Dermis blood vessel endothelial cell (primary cell): ENCODE results near the gene WNT3A. TPM values are rescaled to one million over a fixed set of nuclear protein-coding genes. Genes with fewer than 3 reads are reported as not detected.

Source experiments
- DNase-seq: peaks from one replicate; pipeline ENCODE4 v3.0.0; 2010
- total RNA-seq: library from RNA; depleted of rRNA; stranded (reverse); fragments of >200 nt; gene quantifications from 2 replicates; pipeline ENCODE4 v1.2.3, GENCODE V29; 2014

Gene WNT3A
- total RNA-seq, 1 donor from 2014 or later = not detected

DNA sequence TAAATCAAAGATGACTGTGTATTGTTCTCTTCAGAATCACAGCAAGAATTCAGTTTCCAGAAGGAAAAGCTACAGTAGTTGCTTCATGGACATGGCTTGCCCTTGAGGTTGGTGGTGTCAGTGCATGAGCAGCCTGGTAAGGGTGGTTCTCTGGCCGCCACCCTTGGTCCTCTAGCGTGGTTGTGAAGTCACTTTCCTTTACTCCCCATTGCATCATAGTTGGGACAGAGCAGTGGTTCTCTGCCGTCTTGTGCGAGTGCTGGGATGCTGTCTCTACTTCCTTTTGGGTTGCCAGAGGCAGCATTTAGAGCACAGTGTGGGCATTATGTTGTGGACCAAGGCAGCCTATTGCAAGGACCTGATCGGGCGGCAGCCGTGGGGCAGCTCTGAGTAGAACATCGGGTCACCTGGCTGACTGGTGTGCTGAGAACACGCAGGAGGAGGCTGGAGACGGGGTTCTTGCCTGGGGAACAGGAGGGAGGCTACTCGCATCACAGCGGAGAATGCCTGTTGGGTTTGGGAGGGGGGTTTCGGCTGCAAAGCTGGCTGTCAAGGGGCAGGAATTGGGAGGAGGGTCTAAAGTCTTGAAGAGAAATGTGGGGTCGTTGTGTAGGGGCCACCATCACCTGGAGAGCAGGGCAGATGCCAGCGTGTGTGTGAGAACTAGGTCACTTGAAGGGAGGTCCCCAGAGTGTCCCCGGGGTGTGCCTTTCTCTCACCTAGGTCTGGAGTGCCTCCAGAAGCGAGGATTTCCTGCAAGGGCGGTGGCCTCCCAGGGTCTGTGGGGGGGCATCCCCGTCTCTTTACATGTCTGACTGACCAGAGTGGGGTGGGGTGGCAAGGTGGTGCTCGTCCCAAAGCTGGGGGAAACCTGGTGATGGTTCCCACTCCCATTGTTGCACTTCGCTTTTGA lies 82.0 kb downstream of the WNT3A start:
- peak; percentile 29 for DNase-seq

DNA sequence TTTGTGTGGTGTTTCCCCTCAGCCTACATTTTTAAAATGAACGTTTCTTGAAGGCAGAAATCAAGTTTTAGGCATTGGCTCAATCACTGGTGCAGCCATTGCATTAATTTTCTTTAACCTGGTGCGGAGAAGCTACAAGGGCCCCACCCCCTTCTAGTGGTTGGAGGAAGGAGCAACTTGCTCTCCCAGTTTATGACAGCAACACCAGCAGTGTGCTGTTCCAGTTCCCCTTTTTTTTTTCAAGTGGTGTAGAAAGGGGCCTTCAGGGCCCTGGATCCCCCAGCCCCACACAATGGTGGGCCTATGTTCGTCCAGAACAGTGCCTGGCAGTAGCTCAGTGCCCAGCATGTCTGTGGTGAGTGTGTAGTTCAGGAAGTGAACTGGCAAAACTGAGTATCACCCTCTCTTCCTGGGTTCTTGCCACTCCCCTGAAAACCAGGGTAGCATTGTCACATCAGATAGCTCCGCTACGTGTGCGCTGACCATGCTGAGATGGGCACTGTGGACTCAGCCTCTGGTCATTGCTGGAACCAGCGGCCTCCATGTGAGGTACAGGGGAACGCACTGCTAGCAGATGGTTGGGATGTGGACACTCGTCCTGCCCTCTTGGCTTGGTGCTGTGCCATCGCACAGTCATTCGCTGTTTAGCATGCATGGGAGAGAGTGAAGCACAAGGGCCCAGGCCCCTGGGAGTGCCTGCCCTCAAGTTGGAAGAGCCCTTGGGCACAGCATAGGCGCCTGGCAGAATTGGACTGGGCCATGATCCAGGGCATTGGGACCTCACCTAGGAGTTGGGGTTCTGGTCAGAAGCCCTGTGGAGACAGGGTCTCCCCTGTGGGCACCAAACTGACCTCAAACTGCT lies 83.0 kb downstream of the WNT3A start:
- DNase-seq = no peak

DNA sequence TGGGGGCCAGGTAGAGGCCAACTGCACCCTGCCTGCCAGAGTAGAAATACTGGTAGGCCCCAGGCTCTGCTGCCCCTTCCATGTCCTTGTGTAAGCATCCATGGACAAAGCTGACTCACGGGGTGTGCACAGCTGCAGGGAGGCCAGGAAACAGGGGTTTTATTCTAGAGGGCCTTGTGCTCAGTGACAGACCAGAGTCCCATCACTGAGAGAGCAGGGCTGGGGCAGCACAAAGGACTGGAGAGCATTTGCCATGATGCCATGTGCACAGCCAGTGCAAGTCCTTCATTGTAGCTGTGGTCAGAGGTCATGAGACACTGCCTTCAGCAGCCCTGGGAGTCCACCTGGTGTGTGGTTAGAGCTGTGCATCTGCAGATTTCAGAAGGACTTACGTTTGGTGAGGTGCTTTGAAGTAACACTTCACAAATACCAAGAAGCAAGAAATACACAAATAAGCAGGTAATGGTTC lies 83.8 kb downstream of the WNT3A start:
- peak; percentile 61 for DNase-seq

DNA sequence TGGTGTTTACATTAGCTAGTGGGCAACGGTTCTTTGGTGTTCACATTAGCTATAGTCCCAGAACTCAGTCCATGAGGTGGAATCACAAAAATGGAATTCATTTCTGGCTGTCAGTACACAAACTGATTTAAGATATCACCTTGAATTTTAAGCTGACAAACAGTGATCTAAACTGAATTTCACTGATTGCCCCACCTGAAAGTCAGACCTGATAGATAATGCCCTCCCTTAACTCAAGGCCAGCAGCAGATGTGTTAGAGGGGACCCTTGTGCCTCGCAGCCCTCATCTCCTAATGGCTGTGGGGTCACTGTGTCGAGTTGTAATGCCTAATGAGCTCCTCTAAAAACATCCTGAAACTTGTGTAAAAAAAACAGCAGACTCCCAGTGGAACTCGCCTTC lies 84.3 kb downstream of the WNT3A start:
- no peak for DNase-seq

DNA sequence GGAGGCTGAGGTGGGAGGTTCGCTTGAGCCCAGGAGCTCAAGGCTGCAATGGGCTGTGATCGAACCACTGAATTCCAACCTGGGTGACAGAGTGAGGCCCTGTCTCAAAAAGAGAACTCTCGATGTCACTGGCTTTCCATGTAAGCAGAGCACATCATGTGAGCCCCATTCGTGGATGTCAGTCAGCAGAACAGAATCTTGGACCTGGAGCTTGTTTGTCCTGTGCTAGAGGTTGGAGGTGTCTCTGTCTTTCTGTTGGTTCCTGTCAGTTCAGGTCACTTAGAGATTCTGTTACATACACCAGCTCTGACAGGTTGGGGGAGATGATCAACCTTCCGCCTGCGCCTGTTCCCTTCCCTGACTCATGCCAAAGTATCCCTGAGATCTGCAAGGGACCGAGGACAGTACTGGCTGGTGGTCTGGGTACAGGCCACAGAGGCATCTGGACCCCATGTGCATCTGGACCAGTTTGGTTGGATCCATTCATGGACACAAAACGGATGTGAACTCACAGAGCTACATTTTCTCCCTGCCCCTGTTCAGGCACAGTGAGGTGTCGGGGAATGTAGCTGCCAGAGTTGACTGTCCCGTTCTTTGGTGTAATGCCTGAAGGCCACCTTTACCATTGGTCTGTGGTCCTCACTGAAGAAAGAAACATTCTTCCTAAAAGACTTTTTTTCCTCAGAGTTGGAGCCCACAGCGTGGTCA lies 85.7 kb downstream of the WNT3A start:
- no peak for DNase-seq

DNA sequence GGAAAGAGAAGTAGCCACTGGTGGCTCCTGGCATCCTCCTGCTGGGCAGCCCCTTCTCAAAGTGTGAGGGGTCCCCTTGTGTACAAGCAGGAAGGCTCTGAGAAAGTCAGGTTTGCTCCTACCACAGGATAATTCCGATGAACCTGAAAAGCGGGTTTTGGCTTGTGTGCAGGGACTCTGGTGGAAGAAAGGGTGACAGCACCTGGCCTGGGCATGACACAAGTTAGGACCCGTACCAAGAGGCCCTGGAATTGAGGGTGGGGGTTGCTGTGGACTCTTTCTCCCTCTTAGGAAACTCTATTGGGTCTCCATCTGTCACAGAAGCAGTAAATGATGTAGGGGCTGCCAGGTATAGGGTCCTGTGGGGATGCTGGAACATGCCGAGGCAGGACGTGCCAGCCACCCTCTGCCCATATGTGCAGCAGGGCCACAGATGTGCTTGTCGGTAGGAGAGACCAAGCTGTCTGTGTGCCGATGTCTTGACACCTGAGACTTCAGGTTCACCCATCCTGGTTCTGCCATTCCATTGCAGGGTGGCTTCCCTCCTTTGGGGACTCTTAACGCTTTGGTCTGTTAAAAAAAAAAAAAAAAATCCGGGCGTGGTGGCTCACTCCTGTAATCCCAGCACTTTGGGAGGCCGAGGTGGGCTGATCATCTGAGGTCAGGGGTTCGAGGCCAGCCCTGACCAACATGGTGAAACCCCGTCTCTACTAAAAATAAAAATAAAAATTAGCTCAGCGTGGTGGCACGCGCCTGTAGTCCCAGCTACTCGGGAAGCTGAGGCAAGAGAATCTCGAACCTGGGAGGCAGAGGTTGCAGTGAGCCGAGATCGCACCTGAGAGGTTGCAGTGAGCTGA lies 86.5 kb downstream of the WNT3A start:
- DNase-seq = no peak

DNA sequence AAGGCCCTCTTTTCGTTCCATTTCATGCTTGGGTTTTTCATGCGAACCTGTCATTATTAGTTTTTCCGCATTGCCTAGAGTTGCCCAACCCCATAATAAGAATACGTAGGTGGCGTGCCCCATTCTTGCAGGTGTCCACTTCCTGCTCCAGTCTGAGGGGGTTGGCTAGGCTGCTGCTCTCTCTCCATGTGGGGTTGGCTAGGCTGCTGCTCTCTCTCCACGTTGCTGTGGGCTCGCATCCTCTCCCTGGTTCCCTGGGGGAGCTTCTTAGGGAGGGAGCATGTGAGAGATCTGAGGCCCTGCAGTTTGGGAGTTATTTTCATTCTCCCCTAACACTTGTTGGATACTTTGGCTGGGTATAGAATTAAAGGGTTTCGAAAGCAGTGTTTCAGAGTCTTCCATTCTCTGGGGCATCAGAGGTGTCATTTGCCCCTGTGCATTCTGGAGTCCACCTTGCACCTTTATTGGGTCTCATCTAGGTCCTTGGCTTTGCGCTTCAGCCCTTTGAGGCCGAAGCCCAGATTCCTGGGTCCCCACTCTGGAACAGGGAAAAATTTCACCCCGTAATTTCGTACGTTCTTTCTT lies 87.7 kb downstream of the WNT3A start:
- DNase-seq = no peak

DNA sequence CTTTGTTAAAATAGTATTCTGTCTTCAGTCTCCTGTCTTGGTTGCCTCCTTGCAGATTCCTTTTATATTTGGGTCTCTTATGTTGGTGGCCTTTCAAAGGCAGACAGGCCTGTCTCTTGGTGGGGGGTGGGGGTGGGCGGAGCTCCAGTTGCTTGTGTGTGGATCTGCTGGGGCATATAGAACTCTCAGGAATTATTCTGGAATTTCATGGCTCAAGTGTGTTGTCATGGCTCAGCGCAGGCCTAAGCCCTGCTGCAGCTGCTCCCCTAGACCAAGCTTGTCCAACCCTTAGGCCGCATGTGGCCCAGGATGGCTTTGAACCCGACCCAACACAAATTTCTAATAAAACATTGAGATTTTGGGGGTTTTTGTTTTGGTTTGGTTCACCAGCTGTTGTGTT lies 88.4 kb downstream of the WNT3A start:
- no peak for DNase-seq

DNA sequence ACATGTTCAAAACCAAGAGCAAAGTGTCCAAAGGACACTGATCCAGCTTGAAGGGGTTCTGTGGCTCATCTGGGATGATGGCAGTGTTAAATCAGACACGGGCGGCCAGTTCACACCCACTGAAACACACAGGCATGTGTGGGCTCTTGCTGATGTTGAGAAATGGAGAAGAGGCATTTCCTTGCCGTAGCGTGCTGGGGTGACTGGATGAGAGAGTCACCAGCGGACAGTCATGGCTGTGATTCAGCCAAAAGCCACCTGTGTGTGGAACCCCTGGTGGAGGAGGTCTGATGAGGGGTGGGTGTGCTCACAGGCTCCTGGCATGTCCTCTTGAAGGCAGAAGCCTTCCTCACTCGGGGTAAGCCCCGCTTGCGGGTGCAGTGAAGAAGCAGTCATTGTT lies 89.1 kb downstream of the WNT3A start:
- no peak for DNase-seq

DNA sequence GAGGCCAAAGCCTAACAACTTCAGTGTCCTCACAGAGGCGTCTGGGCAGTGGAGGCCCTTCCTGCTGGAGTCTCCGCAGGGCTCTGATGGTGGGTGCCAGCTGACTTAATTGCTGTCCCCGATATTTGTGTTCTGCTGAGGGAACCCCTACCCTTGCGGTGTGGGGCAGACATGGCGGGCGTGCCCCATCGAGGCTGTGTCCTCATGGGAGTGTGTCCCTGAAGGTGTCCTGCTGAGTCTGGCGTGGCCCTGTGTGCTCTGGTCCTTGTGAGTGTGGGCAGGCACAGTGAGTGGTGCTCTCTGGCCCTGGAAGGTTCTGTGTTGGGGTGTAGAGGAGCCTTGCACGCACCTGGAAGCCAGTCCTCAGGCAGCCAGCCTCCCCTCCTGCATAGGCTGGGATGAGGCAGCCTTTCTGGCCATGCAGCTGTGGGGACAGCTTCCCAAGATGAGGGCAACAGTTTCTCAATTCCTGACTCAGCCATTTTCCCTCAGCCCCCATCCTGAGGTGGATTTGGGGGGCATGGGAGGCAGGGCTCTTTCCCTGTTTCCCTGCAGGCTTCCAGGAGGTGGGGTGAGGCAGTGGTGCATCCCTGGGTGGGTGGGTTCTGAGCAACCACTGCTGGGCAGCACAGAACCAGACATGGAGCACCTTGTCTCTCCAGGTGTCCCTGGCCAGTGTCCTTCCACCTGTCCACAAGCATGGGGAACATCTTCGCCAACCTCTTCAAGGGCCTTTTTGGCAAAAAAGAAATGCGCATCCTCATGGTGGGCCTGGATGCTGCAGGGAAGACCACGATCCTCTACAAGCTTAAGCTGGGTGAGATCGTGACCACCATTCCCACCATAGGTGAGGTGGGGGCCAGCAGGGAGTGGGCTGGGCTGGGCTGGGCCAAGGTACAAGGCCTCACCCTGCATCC lies 89.9 kb downstream of the WNT3A start:
- DNase-seq = no peak

DNA sequence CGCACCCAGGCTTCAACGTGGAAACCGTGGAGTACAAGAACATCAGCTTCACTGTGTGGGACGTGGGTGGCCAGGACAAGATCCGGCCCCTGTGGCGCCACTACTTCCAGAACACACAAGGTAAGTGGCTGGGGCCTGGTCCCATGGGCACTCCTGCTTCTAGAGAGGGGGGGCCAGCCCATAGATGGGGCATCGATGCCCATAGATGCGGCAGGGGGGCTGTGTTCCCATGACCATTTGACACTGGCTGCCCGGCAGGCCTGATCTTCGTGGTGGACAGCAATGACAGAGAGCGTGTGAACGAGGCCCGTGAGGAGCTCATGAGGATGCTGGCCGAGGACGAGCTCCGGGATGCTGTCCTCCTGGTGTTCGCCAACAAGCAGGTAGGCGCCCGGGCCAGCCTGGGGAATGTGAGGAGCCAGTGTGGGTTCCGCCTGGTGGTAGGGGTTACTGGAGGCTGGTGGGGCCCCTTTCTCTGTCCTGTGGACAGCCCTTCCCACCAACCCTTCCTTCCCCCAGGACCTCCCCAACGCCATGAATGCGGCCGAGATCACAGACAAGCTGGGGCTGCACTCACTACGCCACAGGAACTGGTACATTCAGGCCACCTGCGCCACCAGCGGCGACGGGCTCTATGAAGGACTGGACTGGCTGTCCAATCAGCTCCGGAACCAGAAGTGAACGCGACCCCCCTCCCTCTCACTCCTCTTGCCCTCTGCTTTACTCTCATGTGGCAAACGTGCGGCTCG lies 90.7 kb downstream of the WNT3A start:
- DNase-seq = no peak

DNA sequence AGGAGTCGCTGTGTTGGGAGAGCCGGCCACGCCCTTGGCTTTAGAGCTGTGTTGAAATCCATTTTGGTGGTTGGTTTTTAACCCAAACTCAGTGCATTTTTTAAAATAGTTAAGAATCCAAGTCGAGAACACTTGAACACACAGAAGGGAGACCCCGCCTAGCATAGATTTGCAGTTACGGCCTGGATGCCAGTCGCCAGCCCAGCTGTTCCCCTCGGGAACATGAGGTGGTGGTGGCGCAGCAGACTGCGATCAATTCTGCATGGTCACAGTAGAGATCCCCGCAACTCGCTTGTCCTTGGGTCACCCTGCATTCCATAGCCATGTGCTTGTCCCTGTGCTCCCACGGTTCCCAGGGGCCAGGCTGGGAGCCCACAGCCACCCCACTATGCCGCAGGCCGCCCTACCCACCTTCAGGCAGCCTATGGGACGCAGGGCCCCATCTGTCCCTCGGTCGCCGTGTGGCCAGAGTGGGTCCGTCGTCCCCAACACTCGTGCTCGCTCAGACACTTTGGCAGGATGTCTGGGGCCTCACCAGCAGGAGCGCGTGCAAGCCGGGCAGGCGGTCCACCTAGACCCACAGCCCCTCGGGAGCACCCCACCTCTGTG lies 91.6 kb downstream of the WNT3A start:
- no peak for DNase-seq

DNA sequence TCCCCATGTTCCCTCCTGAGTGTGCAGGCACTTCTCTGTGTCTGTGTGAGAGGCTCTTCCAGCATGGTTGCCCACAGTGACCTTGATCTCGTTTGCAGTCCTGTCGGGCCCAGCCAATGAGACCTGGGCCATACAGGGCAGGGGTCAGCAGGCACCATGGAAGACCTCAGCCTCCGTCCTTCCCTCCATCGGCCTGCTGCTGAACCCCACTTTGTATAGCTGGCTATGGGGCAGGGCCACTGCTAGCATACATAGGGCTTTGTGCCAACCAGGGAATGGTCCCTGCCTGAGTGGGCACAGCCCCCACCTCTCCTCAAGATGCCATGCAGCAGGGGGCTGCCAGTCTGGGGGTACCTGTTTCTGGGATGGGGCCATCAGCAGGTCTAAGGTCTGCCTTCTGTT lies 92.5 kb downstream of the WNT3A start:
- no peak for DNase-seq

DNA sequence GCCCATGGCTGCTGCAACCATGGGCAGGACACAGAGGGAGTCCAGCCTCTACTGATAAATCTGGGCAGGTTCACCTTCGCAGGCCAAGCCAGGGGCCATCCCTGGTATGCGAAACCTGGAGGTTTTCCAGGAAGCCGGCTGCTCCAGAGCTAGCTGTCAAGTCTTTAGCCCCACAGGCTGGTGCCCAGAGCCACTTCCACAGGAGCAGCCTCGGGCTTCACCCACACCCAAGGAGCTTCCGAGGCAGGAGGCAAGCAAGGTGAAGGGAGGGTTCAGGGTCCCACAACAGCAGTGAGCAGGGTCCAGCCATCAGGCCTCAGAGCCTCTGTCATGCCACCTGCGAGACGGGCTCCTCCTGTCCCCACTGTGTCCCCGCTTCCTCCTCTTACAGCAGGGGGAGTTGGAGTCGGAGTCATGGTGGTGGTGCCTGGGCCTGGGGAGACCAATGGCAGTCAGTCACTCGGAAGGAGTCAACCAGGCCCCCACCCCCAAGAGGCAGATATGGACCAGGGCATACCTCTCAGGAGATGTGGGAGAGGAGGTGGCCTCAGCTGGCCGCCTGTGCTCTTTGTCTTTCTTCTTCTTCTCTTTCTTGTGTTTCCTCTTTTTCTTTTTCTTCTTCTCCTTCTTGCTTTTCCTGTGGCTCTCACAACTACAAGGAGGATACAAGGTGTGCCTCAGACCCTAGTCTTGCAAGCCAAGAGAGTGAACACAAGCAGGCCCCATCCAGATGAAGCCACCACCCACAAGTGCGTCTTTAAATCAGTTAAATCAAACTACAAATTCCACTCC lies 94.2 kb downstream of the WNT3A start:
- no peak for DNase-seq

DNA sequence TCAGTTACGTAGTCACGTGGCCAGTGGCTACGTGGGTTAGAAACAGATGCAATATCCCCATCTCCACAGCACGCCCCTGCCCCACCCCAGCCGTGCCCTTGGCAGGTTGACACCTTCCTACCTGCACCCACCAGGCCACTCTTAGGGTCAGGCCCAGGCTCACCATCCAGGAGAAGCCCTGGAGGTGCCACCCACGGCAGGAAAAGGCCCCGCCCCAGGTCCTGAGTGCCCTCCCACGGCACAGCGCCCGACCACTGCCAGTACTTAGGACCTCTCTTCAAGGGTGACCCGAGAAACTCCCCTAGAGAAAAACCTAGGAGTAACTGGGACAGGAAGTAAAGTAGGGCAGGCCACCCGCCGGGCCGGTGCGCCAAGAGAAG lies 94.8 kb downstream of the WNT3A start:
- no peak for DNase-seq

DNA sequence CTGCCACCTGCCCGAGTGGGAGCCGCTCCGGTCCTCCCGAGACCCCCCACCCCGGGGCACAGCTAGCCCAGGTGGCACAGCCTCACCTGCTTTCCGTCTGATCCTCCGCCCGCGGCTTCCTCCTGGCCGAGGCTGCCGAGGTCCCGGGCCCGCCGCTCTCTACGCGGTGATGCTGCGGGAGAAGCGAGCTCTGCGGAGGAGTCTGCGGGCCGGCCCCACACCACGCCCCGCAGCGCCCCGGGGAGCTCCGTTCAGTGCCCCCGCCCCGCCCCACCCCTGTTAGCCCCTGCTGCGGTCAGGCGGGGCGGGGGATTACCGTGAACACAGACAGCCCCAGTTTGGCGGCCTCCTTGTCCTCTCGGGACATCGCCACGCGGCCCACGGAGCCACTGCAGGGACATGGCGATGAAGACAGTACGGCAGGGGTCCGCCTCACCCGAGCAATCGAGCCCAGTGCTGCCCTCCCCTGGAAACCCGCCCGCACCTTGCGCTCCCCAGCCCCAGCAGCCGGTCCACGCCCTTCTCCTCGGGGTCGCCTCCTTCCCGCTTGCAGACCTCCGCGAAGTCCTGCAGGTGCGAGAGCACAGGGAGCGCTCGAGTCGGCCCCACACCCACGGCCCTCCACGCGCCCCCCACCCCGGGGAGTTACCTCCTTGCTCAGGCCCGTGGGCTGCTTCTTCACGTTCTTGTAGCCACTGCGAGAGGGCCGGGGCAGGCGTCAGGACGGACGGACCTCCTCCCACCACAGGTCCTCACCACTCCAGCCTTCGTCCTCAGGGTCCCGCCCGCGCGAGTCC lies 95.4 kb downstream of the WNT3A start:
- DNase-seq = peak; percentile 73

DNA sequence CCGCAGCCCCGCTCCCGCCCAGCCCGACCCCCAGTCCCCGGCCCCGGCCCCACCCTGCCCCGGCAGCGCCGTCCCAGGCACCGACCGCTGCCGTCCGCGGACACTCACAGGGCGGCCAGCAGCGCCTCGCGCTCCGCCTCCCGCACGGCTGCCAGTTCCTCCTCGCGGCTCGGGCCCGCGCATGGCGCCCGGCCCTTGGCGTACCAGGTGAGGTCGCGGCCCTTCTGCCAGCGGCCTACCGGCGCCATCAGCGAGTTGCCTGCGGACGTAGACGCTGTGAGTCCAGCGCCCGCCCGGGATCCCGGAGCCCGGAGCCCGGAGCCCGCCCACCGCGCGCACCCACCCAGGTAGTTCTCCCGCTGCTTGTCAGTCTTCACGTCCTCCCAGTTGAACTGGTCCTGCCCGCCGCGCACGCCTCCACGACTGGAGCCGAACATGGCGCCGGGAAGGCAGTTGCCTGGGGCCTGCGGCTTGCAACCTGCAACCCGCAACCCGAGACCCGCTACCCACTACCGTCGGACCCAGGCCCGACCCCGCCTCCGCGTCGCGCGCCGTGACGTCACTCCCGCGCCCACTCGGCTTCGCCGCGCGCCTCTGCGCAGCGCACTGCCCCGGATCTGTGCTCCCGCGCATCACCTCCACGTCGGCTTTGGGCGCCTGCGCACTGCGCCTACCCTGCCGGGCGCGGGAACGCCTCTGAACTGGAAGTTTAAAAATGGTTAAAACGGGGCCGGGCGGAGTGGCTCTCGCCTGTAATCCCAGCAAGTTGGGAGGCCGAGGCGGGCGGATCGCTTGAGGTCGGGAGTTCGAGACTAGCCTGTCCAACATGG lies 96.2 kb downstream of the WNT3A start, which contains the start of gene C1orf35:
C1orf35 (minus strand) TSS at position 535 of the 830 bp plus-strand sequence; CDS start at position 437, 98 bp downstream.
- peak; percentile 96 for DNase-seq
